Measurements from ENCODE around the gene TPRG1L.

Gene TPRG1L

GRCh38 chr1:3656450-3657095, 31.8 kb downstream of the TPRG1L start:
- Histone ChIP-seq H3K36me3 (ENCODE audit: insufficient read depth) (no peaks in the 10 kb centered on the region), H3K4me1 (ENCODE audit: low read depth, poor library complexity, severe bottlenecking) (no peaks in the 10 kb centered on the region), H3K27ac (no peak overlapping the region), H3K79me2 (ENCODE audit: insufficient read depth, low read depth) (no peaks in the 10 kb centered on the region), H3K4me3 (IDR thresholded peaks at IDR 0.05; ENCODE audit: insufficient read depth, low read depth, low read length) (no peak overlapping the region), H3K9ac (no peak overlapping the region), H3K4me2 (no peak overlapping the region), H3K27me3 (ENCODE audit: insufficient read depth, low read depth) (peaks cover 86% of the 10 kb centered on the region), H2AFZ (ENCODE audit: low read depth) (no peak overlapping the region), H4K20me1 (ENCODE audit: insufficient read depth) (no peaks in the 10 kb centered on the region)
- no peak for TF ChIP-seq CTCF (conservative IDR thresholded peaks at IDR 0.05; ENCODE audit: low read depth, low read length)

- TF ChIP-seq CTCF (conservative IDR thresholded peaks at IDR 0.05; ENCODE audit: low read depth, low read length), result no peak
- Histone ChIP-seq H3K79me2 (ENCODE audit: insufficient read depth, low read depth) (no peaks in the 10 kb centered on the region), H3K4me3 (IDR thresholded peaks at IDR 0.05; ENCODE audit: insufficient read depth, low read depth, low read length) (no peak overlapping the region), H3K4me1 (ENCODE audit: low read depth, poor library complexity, severe bottlenecking) (no peaks in the 10 kb centered on the region), H3K4me2 (no peak overlapping the region), H4K20me1 (ENCODE audit: insufficient read depth) (no peaks in the 10 kb centered on the region), H3K9ac (no peak overlapping the region), H3K27ac (no peak overlapping the region), H3K27me3 (ENCODE audit: insufficient read depth, low read depth) (peaks cover 90% of the 10 kb centered on the region), H3K36me3 (ENCODE audit: insufficient read depth) (no peaks in the 10 kb centered on the region), H2AFZ (ENCODE audit: low read depth) (no peak overlapping the region)
Observed at GRCh38 chr1:3657096-3657475, 32.3 kb downstream of the TPRG1L start.

- no peak overlapping the region for H3K9ac ChIP-seq
- no peaks in the 10 kb centered on the region for H3K4me1 ChIP-seq (ENCODE audit: low read depth, poor library complexity, severe bottlenecking)
- H3K36me3 ChIP-seq (ENCODE audit: insufficient read depth), result no peaks in the 10 kb centered on the region
- H3K4me3 ChIP-seq (IDR thresholded peaks at IDR 0.05; ENCODE audit: insufficient read depth, low read depth, low read length), result no peak overlapping the region
- no peak overlapping the region for H3K4me2 ChIP-seq
- H2AFZ ChIP-seq (ENCODE audit: low read depth), result no peak overlapping the region
- TF ChIP-seq CTCF (conservative IDR thresholded peaks at IDR 0.05; ENCODE audit: low read depth, low read length), result no peak
- no peaks in the 10 kb centered on the region for H3K79me2 ChIP-seq (ENCODE audit: insufficient read depth, low read depth)
- no peak overlapping the region for H3K27ac ChIP-seq
- peaks cover 96% of the 10 kb centered on the region for H3K27me3 ChIP-seq (ENCODE audit: insufficient read depth, low read depth)
- no peaks in the 10 kb centered on the region for H4K20me1 ChIP-seq (ENCODE audit: insufficient read depth)
Observed at GRCh38 chr1:3657578-3658230, 32.9 kb downstream of the TPRG1L start.

- H3K27me3 ChIP-seq (ENCODE audit: insufficient read depth, low read depth), result peaks cover 96% of the 10 kb centered on the region
- H3K4me2 ChIP-seq, result no peak overlapping the region
- no peak overlapping the region for H3K9ac ChIP-seq
- no peak for TF ChIP-seq CTCF (conservative IDR thresholded peaks at IDR 0.05; ENCODE audit: low read depth, low read length)
- H3K4me3 ChIP-seq (IDR thresholded peaks at IDR 0.05; ENCODE audit: insufficient read depth, low read depth, low read length), result no peak overlapping the region
- H3K4me1 ChIP-seq (ENCODE audit: low read depth, poor library complexity, severe bottlenecking), result no peaks in the 10 kb centered on the region
- H3K79me2 ChIP-seq (ENCODE audit: insufficient read depth, low read depth), result no peaks in the 10 kb centered on the region
- H3K27ac ChIP-seq, result no peak overlapping the region
- H4K20me1 ChIP-seq (ENCODE audit: insufficient read depth), result no peaks in the 10 kb centered on the region
- no peaks in the 10 kb centered on the region for H3K36me3 ChIP-seq (ENCODE audit: insufficient read depth)
- no peak overlapping the region for H2AFZ ChIP-seq (ENCODE audit: low read depth)
Observed at GRCh38 chr1:3658231-3658615, 33.4 kb downstream of the TPRG1L start.
